Thoracic aorta (tissue), 2 donors: Measurements from ENCODE around the gene BUD13. TPM values are rescaled to one million over a fixed set of nuclear protein-coding genes. Genes with fewer than 3 reads are reported as not detected.

Source experiments
- ATAC-seq: fragments of 150-250 bp; one replicate; pipeline ENCODE4 v1.8.0; 2017; ENCODE audit warnings: low read depth; ENCODE audit not compliant: insufficient number of reproducible peaks, low FRiP score
- DNase-seq: peaks from one replicate; pipeline ENCODE4 v3.0.0-alpha.2; 2020; ENCODE audit warnings: low spot score
- H3K27ac ChIP-seq, 2 donors: fragments of 200-600 bp; sonication (generic); 1 replicate in 1 of 2; 2 replicates in 1 of 2; pipeline ENCODE4 v1.5.1; 2016; ENCODE audit warnings: mild to moderate bottlenecking in 2 of 2, moderate library complexity in 2 of 2
- H3K27me3 ChIP-seq: fragments of 200-600 bp; sonication (generic); replicated peaks from 2 replicates; pipeline ENCODE4 v1.6.0; 2016; ENCODE audit warnings: mild to moderate bottlenecking; ENCODE audit not compliant: insufficient read depth
- H3K36me3 ChIP-seq: fragments of 200-600 bp; sonication (generic); one replicate; pipeline ENCODE4 v1.5.1; 2016
- H3K4me1 ChIP-seq, 2 donors: fragments of 200-600 bp; sonication (generic); 1 replicate in 1 of 2; 2 replicates in 1 of 2; pipeline versions ENCODE4 v1.5.1 to v1.6.0; 2016; ENCODE audit warnings: low read depth in 2 of 2, mild to moderate bottlenecking in 1 of 2; ENCODE audit not compliant: control insufficient read depth in 1 of 2
- H3K4me3 ChIP-seq: fragments of 200-600 bp; sonication (generic); 2 replicates; pipeline ENCODE4 v1.5.1; 2016; ENCODE audit warnings: mild to moderate bottlenecking
- H3K9me3 ChIP-seq: fragments of 200-600 bp; sonication (generic); 2 replicates; pipeline ENCODE4 v1.5.1; 2016
- CTCF ChIP-seq: fragments of 200-600 bp; sonication (generic); IDR thresholded peaks from one replicate; pipeline ENCODE4 v1.5.1; 2019; ENCODE audit warnings: antibody characterized with exemption
- total RNA-seq, 2 donors: library from RNA; depleted of rRNA; stranded (reverse); fragments of >200 nt; gene quantifications; one replicate each; pipeline versions ENCODE4 v1.1.0 to v1.2.3, GENCODE V29; 2016

The BUD13 gene
- total RNA-seq, 2 donors from 2014 or later = 5.8 to 12.5 TPM

GRCh38 chr11:116702772-116703385 lies 69.9 kb downstream of the BUD13 start:
- Histone ChIP-seq H3K36me3 (no peaks in the 10 kb centered on the region), H3K27ac (no peak overlapping the region), H3K4me1 (no peaks in the 10 kb centered on the region), H3K9me3 (no peaks in the 10 kb centered on the region), H3K4me3 (no peak overlapping the region), H3K27me3 (no peaks in the 10 kb centered on the region)
- DNase-seq (no peak), ATAC-seq (no peak)
- no peak for TF ChIP-seq CTCF

- DNase-seq = no peak
- no peak for ATAC-seq
- Histone ChIP-seq H3K9me3 (no peaks in the 10 kb centered on the region), H3K27ac (no peak overlapping the region), H3K36me3 (no peaks in the 10 kb centered on the region), H3K27me3 (no peaks in the 10 kb centered on the region), H3K4me1 (no peaks in the 10 kb centered on the region), H3K4me3 (no peak overlapping the region)
- TF ChIP-seq CTCF = no peak
Observed at GRCh38 chr11:116701876-116702275, 70.9 kb downstream of the BUD13 start.

GRCh38 chr11:116701297-116701801 lies 71.4 kb downstream of the BUD13 start:
- no peaks in the 10 kb centered on the region for H3K9me3 ChIP-seq
- no peak for TF ChIP-seq CTCF
- DNase-seq = no peak

DNA sequence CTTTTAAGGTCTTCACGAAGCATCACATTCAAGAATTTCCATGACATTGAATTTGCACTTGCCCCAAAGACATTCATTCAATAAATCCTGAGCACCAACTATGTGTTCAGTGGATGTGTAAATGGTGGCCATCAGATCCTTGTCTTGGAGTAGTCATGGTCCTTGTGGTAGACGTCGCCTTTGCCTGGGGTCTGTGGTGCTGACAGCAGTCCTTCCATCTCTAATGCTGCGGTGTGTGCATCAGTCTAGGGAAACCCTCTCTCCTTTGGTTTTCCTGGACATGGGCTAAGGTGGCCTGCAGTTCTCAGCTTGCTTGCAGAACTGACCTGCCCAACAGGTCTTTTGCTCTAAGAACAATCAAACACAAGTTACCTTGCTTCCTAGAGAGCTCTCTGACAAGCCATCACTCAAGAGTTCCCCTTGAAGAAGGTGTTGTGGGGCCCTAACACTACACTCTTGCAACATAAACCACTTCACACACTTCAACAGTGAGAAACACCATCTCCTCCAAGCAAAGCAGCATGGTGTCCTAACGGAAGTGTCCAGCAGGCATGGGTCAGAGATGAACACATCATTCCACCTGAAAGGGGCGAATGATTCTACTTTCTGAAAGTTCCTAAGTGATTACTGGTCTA lies 72.1 kb downstream of the BUD13 start:
- no peak for DNase-seq
- Histone ChIP-seq H3K27me3 (no peaks in the 10 kb centered on the region), H3K27ac (no peak overlapping the region), H3K36me3 (no peaks in the 10 kb centered on the region), H3K9me3 (no peaks in the 10 kb centered on the region), H3K4me1 (no peaks in the 10 kb centered on the region), H3K4me3 (no peak overlapping the region)
- TF ChIP-seq CTCF = no peak
- no peak for ATAC-seq

More at GRCh38 chr11:116701297-116701801, 71.4 kb downstream of the BUD13 start:
- Histone ChIP-seq H3K27ac (no peak overlapping the region), H3K4me3 (no peak overlapping the region), H3K27me3 (no peaks in the 10 kb centered on the region), H3K36me3 (no peaks in the 10 kb centered on the region), H3K4me1 (no peaks in the 10 kb centered on the region)
- no peak for ATAC-seq

Other genes with a start within 250 kb of the BUD13 start
- gene ZPR1, start 15.0 kb upstream of the BUD13 start, total RNA-seq = 10 to 100 TPM; 30.7 to 36.2 TPM
- gene APOA5, start 18.9 kb upstream of the BUD13 start, total RNA-seq = not detected
- gene APOA4, start 50.3 kb upstream of the BUD13 start, total RNA-seq = under 1 TPM in 1 of 2 donors, not detected in 1; 0.99 TPM
- not detected for gene APOC3, start 56.9 kb upstream of the BUD13 start, total RNA-seq
- gene APOA1, start 64.6 kb upstream of the BUD13 start, total RNA-seq = not detected